GM21526 (cell line): ENCODE data around the gene XYLT1.
"Not testable (repeated sequence)": the region's sequence is repeated elsewhere in the genome, so short reads cannot be mapped to it uniquely, and the experiment has no call there.

Source experiments
- ATAC-seq: cut with Tn5 transposase; IDR thresholded peaks from one replicate; pipeline ENCODE4 v1.9.1; 2021; ENCODE audit warnings: moderate library complexity; ENCODE audit not compliant: unreplicated experiment, low FRiP score

XYLT1 gene

GRCh38 chr16:17493012-17493411 is 22.3 kb upstream of the XYLT1 start:
- no peak for ATAC-seq

GRCh38 chr16:17491140-17491662 is 20.4 kb upstream of the XYLT1 start:
- ATAC-seq, result no peak

DNA sequence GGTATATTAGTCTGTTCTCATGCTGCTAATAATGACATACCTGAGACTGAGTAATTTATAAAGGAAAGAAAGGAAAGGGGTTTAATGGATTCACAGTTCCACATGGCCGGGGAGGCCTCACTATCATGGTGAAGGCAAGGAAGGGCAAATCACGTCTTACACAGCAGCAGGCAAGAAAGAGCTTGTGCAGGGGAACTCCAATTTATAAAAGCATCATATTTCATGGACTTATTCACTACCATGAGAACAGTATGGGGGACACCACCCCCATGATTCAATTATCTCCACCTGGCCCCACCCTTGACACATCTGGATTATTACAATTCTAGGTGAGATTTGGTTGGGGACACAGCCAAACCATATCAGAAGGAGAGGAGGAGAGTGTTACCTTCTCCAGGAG is 17.7 kb upstream of the XYLT1 start:
- ATAC-seq, result no peak

GRCh38 chr16:17483351-17483750 is 12.6 kb upstream of the XYLT1 start:
- no peak for ATAC-seq

GRCh38 chr16:17482341-17482740 is 11.6 kb upstream of the XYLT1 start:
- ATAC-seq, result not testable (repeated sequence)

- ATAC-seq, result no peak
Measured at GRCh38 chr16:17481736-17482135, 11.0 kb upstream of the XYLT1 start.

GRCh38 chr16:17477260-17477545 is 6.4 kb upstream of the XYLT1 start:
- not testable (repeated sequence) for ATAC-seq

GRCh38 chr16:17476414-17477259 is 5.9 kb upstream of the XYLT1 start:
- ATAC-seq, result peak; percentile 57

- no peak for ATAC-seq
Measured at GRCh38 chr16:17475104-17475503, 4.3 kb upstream of the XYLT1 start.

- ATAC-seq, result no peak
Measured at GRCh38 chr16:17474572-17474971, 3.8 kb upstream of the XYLT1 start.

DNA sequence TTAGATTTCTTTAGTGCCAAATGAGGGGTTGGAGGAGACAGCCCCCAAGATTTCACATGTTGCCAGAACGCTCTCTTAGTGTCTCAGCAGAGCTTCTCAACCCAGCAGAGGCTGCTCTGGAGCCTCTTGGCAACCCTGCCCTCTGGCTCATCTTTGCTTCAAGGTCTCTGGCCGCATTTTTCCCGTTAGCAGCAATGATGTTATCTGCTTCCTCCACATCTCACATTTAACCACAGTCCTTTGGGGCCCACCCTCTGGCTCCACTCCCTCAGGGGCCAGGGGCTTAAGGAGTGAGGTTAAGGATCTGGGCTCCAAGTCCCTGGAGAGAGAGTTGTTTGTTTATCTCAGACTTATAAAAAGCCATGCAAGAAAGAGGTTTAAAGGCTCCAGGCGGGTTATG is 3.3 kb upstream of the XYLT1 start:
- ATAC-seq, result no peak

- ATAC-seq, result no peak
Measured at GRCh38 chr16:17471719-17472461, 1.1 kb upstream of the XYLT1 start.

GRCh38 chr16:17470182-17470907 is 415 bp downstream of the XYLT1 start:
- no peak for ATAC-seq

GRCh38 chr16:17469741-17470181 is 999 bp downstream of the XYLT1 start:
- ATAC-seq, result no peak

GRCh38 chr16:17469011-17469740 is 1.6 kb downstream of the XYLT1 start:
- no peak for ATAC-seq

GRCh38 chr16:17468611-17469010 is 2.1 kb downstream of the XYLT1 start:
- ATAC-seq, result no peak

- ATAC-seq, result no peak
Measured at GRCh38 chr16:17467923-17468540, 2.7 kb downstream of the XYLT1 start.

DNA sequence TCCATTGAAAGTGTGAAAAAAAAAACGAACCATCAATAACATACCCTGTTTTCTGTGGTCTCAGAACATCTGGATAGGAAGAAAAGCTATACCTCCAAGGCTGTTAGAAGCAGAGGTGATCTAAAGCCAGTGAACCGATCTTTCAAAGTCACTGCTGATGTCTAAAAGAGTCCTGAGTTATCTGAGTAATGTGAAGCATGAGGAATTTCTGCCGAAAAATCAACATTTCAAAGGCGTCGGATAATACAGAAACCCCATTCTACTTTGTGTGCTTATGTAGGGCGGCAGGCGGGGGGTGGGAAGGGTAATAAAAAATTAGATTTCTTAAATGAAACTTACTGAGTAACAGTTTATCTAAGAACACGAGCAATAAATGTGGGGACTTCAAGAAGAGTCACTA is 3.9 kb downstream of the XYLT1 start:
- no peak for ATAC-seq

DNA sequence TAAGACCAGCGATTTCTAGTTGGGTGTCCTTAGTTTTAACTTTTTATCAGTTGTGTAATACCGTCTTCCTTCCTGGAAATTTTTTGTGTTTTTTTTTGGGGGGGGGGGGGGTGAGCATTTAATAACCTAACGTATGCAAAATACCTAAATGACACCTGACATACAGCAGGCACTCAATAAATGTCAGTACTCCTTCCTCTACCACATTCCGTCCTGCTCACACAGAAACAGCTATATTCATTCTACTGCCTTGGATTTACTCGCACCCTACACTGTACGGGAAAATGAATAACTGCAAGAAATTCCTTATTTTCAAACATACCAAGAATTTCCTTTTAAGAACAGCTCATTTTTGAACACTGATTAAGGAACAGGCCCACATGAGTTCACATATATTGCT is 5.3 kb downstream of the XYLT1 start:
- no peak for ATAC-seq

- ATAC-seq, result no peak
Measured at GRCh38 chr16:17463335-17463734, 7.4 kb downstream of the XYLT1 start.
